Measurements from ENCODE around the gene NHSL2.

DNA sequence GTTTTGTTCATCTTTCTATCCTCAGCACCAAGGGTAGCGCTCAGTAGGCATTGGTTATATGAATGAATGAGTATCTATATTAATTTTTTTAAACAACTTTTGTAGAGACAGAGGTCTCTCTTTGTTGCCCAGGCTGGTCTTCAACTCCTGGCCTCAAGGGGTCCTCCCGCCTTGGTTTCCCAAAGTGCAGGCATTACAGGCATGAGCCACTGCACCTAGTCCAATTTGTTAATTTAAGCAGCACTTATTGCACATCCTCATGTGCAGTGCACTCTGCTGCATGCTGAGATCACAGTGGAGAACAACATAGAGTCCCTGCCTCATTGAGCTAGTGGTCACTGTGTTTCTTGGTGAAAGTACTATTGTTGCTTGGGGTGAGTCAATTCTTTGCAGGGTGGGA lies 94.4 kb downstream of the NHSL2 start:
- TF ChIP-seq CTCF (IDR thresholded peaks at IDR 0.05; ENCODE audit: borderline replicate concordance, extremely low read depth, low read length, poor library complexity, severe bottlenecking) (no peak), EZH2 (IDR thresholded peaks at IDR 0.05; ENCODE audit: borderline replicate concordance, low read depth, low read length, severe bottlenecking) (no peak)

Data from DND-41 (cell line).